ENCODE results near the gene C1QTNF2.
"Not testable (repeated sequence)": the region's sequence is repeated elsewhere in the genome, so short reads cannot be mapped to it uniquely, and the experiment has no call there.

Gene C1QTNF2

DNA sequence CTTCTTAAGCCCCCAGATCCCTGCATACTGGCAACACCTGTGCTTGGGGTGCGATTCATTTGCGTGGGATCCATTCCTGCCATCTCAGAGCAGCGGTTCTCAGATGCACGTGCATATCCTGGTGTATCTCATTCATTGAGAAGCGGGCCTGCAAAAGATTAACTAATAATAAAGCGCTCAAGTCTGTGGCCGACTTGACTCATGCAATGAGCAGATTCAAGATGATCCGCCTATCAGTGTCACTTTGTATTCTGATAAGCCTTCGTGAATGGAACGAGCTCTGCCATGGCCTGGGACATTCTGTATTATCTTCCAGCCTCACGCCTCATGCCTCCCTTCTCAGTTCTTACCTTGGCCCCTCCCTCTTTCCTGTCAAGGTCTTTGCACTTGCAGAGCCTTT is 22.3 kb downstream of the C1QTNF2 start:
- H3K27me3 ChIP-seq: no peaks in the 10 kb centered on the region
- no peaks in the 10 kb centered on the region for H3K9me3 ChIP-seq
- no peaks in the 10 kb centered on the region for H3K36me3 ChIP-seq
- H3K4me3 ChIP-seq (ENCODE audit: low read depth, low read length): no peak overlapping the region
- DNase-seq: no peak
- H3K4me1 ChIP-seq: peaks cover 4% of the 10 kb centered on the region; the same call in 1 of the 2 replicates
- TF ChIP-seq, protein P1, sequence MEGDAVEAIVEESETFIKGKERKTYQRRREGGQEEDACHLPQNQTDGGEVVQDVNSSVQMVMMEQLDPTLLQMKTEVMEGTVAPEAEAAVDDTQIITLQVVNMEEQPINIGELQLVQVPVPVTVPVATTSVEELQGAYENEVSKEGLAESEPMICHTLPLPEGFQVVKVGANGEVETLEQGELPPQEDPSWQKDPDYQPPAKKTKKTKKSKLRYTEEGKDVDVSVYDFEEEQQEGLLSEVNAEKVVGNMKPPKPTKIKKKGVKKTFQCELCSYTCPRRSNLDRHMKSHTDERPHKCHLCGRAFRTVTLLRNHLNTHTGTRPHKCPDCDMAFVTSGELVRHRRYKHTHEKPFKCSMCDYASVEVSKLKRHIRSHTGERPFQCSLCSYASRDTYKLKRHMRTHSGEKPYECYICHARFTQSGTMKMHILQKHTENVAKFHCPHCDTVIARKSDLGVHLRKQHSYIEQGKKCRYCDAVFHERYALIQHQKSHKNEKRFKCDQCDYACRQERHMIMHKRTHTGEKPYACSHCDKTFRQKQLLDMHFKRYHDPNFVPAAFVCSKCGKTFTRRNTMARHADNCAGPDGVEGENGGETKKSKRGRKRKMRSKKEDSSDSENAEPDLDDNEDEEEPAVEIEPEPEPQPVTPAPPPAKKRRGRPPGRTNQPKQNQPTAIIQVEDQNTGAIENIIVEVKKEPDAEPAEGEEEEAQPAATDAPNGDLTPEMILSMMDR (IDR thresholded peaks at IDR 0.05; ENCODE audit: low read depth, low read length): no peak

GRCh38 chr5:160347448-160347847 is 23.0 kb downstream of the C1QTNF2 start:
- no peak for DNase-seq
- no peak overlapping the region for H3K4me3 ChIP-seq (ENCODE audit: low read depth, low read length)
- TF ChIP-seq, protein P1 (IDR thresholded peaks at IDR 0.05; ENCODE audit: low read depth, low read length): no peak
- no peaks in the 10 kb centered on the region for H3K36me3 ChIP-seq
- no peaks in the 10 kb centered on the region for H3K27me3 ChIP-seq
- H3K4me1 ChIP-seq: peaks cover 4% of the 10 kb centered on the region; the same call in 1 of the 2 replicates
- no peaks in the 10 kb centered on the region for H3K9me3 ChIP-seq

GRCh38 chr5:160342413-160342941 is 27.9 kb downstream of the C1QTNF2 start:
- DNase-seq: no peak
- TF ChIP-seq, protein P1 (IDR thresholded peaks at IDR 0.05; ENCODE audit: low read depth, low read length): no peak
- Histone ChIP-seq H3K36me3 (no peaks in the 10 kb centered on the region), H3K9me3 (no peaks in the 10 kb centered on the region), H3K27me3 (no peaks in the 10 kb centered on the region), H3K4me1 (peaks cover 4% of the 10 kb centered on the region; the same call in 1 of the 2 replicates), H3K4me3 (ENCODE audit: low read depth, low read length) (no peak overlapping the region)

GRCh38 chr5:160341309-160341870 is 29.0 kb downstream of the C1QTNF2 start:
- Histone ChIP-seq H3K4me1 (peaks cover 6% of the 10 kb centered on the region; the same call in 1 of the 2 replicates), H3K4me3 (ENCODE audit: low read depth, low read length) (no peak overlapping the region), H3K9me3 (no peaks in the 10 kb centered on the region), H3K27me3 (no peaks in the 10 kb centered on the region), H3K36me3 (no peaks in the 10 kb centered on the region)
- TF ChIP-seq, protein P1 (IDR thresholded peaks at IDR 0.05; ENCODE audit: low read depth, low read length): no peak
- DNase-seq: no peak

- H3K36me3 ChIP-seq; H3K9me3 ChIP-seq; H3K4me3 ChIP-seq (ENCODE audit: low read depth, low read length); DNase-seq; H3K4me1 ChIP-seq; H3K27me3 ChIP-seq: not testable (repeated sequence)
Measured at GRCh38 chr5:160340513-160340912, 29.9 kb downstream of the C1QTNF2 start.

GRCh38 chr5:160339406-160340130 is 30.9 kb downstream of the C1QTNF2 start:
- Histone ChIP-seq H3K27me3 (no peaks in the 10 kb centered on the region), H3K9me3 (no peaks in the 10 kb centered on the region), H3K36me3 (no peaks in the 10 kb centered on the region), H3K4me3 (ENCODE audit: low read depth, low read length) (no peak overlapping the region), H3K4me1 (peaks cover 3% of the 10 kb centered on the region; the same call in 1 of the 2 replicates)
- TF ChIP-seq, protein P1 (IDR thresholded peaks at IDR 0.05; ENCODE audit: low read depth, low read length): no peak
- no peak for DNase-seq

DNA sequence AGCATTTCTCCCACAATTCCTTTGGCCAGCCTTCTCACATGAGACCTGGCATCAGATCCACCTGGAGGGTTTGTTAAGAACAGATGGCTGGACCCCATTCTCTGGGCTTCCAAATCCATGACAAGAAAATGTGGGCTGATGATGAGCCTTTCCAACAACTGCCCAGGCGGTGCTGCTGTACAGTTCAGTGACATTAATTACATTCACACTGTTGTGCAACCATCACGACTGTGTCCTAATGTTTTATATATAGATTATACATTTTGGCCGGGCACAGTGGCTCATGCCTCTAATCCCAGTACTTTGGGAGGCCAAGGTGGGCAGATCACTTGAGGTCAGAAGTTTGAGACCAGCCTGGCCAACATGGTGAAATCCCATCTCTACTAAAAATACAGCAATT is 35.7 kb downstream of the C1QTNF2 start:
- H3K4me3 ChIP-seq (ENCODE audit: low read depth, low read length); H3K36me3 ChIP-seq; H3K27me3 ChIP-seq; H3K4me1 ChIP-seq; DNase-seq; H3K9me3 ChIP-seq: not testable (repeated sequence)

Data from BE2C (cell line).